WTC11 (cell line): ENCODE data around the gene RPL36. TPM values are rescaled to one million over a fixed set of nuclear protein-coding genes. Genes with fewer than 3 reads are reported as not detected.

Experiments
- ATAC-seq: fragments of 200-7000 bp; cut with Tn5 transposase; 2 replicates; pipeline ENCODE4 v1.10.0; 2021; ENCODE audit warnings: mild to moderate bottlenecking, moderate library complexity
- CTCF ChIA-PET: fragments of 300-600 bp; sonication (Branson Sonifier 250); formaldehyde crosslinking; loops from one replicate; lab custom pipeline; 2021; ENCODE audit warnings: antibody characterized with exemption; lab: Charles Lee
- POLR2A ChIA-PET: fragments of 350-600 bp; sonication (Branson Sonifier 250); formaldehyde crosslinking; loops from one replicate; lab custom pipeline; 2021; ENCODE audit warnings: antibody characterized with exemption; lab: Charles Lee
- DNase-seq: peaks from one replicate; pipeline ENCODE4 v3.0.0; 2021; ENCODE audit warnings: low spot score
- H3K27ac Mint-ChIP-seq: 2 replicates; pipeline ENCODE4 v1.8.0; 2021; ENCODE audit warnings: mixed read lengths
- H3K27me3 Mint-ChIP-seq: 2 replicates; pipeline ENCODE4 v1.8.0; 2021; ENCODE audit warnings: low read depth, mild to moderate bottlenecking, moderate library complexity, mixed read lengths
- H3K36me3 Mint-ChIP-seq: 2 replicates; pipeline ENCODE4 v1.8.0; 2021; ENCODE audit warnings: mixed read lengths
- H3K4me1 Mint-ChIP-seq: 2 replicates; pipeline ENCODE4 v1.8.0; 2022; ENCODE audit warnings: mixed read lengths
- H3K4me3 Mint-ChIP-seq: 2 replicates; pipeline ENCODE4 v1.8.0; 2021; ENCODE audit warnings: mild to moderate bottlenecking, moderate library complexity, mixed read lengths
- H3K9me3 Mint-ChIP-seq: 2 replicates; pipeline ENCODE4 v1.8.0; 2021; ENCODE audit warnings: mixed read lengths
- AFF4 ChIP-seq: sonication (generic); formaldehyde crosslinking; IDR thresholded peaks from 2 replicates; pipeline ENCODE4 v1.8.1; 2023; ENCODE audit warnings: mild to moderate bottlenecking, missing genetic modification reagents, borderline replicate concordance
- CBFB ChIP-seq: sonication (generic); formaldehyde crosslinking; IDR thresholded peaks from 2 replicates; pipeline ENCODE4 v1.8.1; 2022; ENCODE audit warnings: mild to moderate bottlenecking, low read depth, missing genetic modification reagents
- CREM ChIP-seq: sonication (generic); formaldehyde crosslinking; IDR thresholded peaks from 2 replicates; pipeline ENCODE4 v1.8.1; 2022; ENCODE audit warnings: mild to moderate bottlenecking, missing genetic modification reagents, moderate library complexity
- ELF4 ChIP-seq: sonication (generic); formaldehyde crosslinking; IDR thresholded peaks from 2 replicates; pipeline ENCODE4 v1.8.1; 2022; ENCODE audit warnings: low read depth, mild to moderate bottlenecking, moderate library complexity, missing genetic modification reagents
- ETV6 ChIP-seq: sonication (generic); formaldehyde crosslinking; IDR thresholded peaks from 2 replicates; pipeline ENCODE4 v1.8.1; 2022; ENCODE audit warnings: mild to moderate bottlenecking, missing genetic modification reagents
- FOXJ3 ChIP-seq: sonication (generic); formaldehyde crosslinking; IDR thresholded peaks from 2 replicates; pipeline ENCODE4 v1.9.0; 2021; ENCODE audit warnings: missing genetic modification reagents, mild to moderate bottlenecking, borderline replicate concordance
- FOXK1 ChIP-seq: sonication (generic); formaldehyde crosslinking; IDR thresholded peaks from 2 replicates; pipeline ENCODE4 v1.8.0; 2022; ENCODE audit warnings: mild to moderate bottlenecking, moderate library complexity, missing genetic modification reagents
- JAZF1 ChIP-seq: fragments of 250-450 bp; sonication (Bioruptor Pico); IDR thresholded peaks from 2 replicates; pipeline ENCODE4 v1.9.0; 2021; ENCODE audit warnings: moderate library complexity, mild to moderate bottlenecking, inconsistent platforms
- JUN ChIP-seq: sonication (generic); formaldehyde crosslinking; IDR thresholded peaks from 2 replicates; pipeline ENCODE4 v1.8.0; 2023; ENCODE audit warnings: mild to moderate bottlenecking, missing genetic modification reagents
- KAT7 ChIP-seq: sonication (generic); formaldehyde crosslinking; IDR thresholded peaks from 2 replicates; pipeline ENCODE4 v1.8.1; 2023; ENCODE audit warnings: missing genetic modification reagents, mild to moderate bottlenecking, borderline replicate concordance
- MXD4 ChIP-seq: fragments of 250-450 bp; sonication (Bioruptor Pico); IDR thresholded peaks from 2 replicates; pipeline ENCODE4 v1.8.0; 2021; ENCODE audit warnings: mild to moderate bottlenecking, moderate library complexity, borderline replicate concordance
- MYBL2 ChIP-seq: sonication (generic); formaldehyde crosslinking; IDR thresholded peaks from 2 replicates; pipeline ENCODE4 v1.8.1; 2023; ENCODE audit warnings: mild to moderate bottlenecking, moderate library complexity, missing genetic modification reagents
- NFYB ChIP-seq: sonication (generic); formaldehyde crosslinking; conservative IDR thresholded peaks from 2 replicates; pipeline ENCODE4 v1.8.0; 2022; ENCODE audit warnings: low read depth, missing genetic modification reagents
- TEAD1 ChIP-seq: sonication (generic); formaldehyde crosslinking; IDR thresholded peaks from 2 replicates; pipeline ENCODE4 v1.8.0; 2022; ENCODE audit warnings: mild to moderate bottlenecking, missing genetic modification reagents
- TEAD4 ChIP-seq: sonication (generic); formaldehyde crosslinking; IDR thresholded peaks from 2 replicates; pipeline ENCODE4 v1.8.0; 2022; ENCODE audit warnings: mild to moderate bottlenecking, missing genetic modification reagents
- ZNF138 ChIP-seq: sonication (generic); formaldehyde crosslinking; conservative IDR thresholded peaks from 2 replicates; pipeline ENCODE4 v1.8.1; 2022; ENCODE audit warnings: mild to moderate bottlenecking, moderate library complexity, missing genetic modification reagents
- ZNF232 ChIP-seq: sonication (generic); formaldehyde crosslinking; IDR thresholded peaks from 2 replicates; pipeline ENCODE4 v1.8.0; 2022; ENCODE audit warnings: mild to moderate bottlenecking, missing genetic modification reagents
- ZNF281 ChIP-seq: sonication (generic); formaldehyde crosslinking; IDR thresholded peaks from 2 replicates; pipeline ENCODE4 v1.8.0; 2023; ENCODE audit warnings: mild to moderate bottlenecking, missing genetic modification reagents
- total RNA-seq: library from RNA; stranded (reverse); gene quantifications from 3 replicates; pipeline ENCODE4 v1.2.3, GENCODE V29; 2021
- TF ChIP-seq, protein P1 (sequence below): sonication (generic); formaldehyde crosslinking; IDR thresholded peaks from 2 replicates; pipeline ENCODE4 v1.8.1; 2023; ENCODE audit warnings: mild to moderate bottlenecking, missing genetic modification reagents, moderate library complexity
- TF ChIP-seq, protein P2 (sequence below): sonication (generic); formaldehyde crosslinking; IDR thresholded peaks from 2 replicates; pipeline ENCODE4 v1.8.0; 2022; ENCODE audit warnings: mild to moderate bottlenecking, missing genetic modification reagents
- TF ChIP-seq, protein P3 (sequence below): fragments of 250-450 bp; sonication (Bioruptor Pico); IDR thresholded peaks from 2 replicates; pipeline ENCODE4 v1.9.0; 2021; ENCODE audit warnings: mild to moderate bottlenecking
- TF ChIP-seq, protein P4 (sequence below): sonication (generic); formaldehyde crosslinking; IDR thresholded peaks from 2 replicates; pipeline ENCODE4 v1.8.1; 2022; ENCODE audit warnings: mild to moderate bottlenecking, missing genetic modification reagents, moderate library complexity, borderline replicate concordance

The RPL36 gene
- total RNA-seq, 1 experiment from 2014 or later: 1,080 TPM

DNA sequence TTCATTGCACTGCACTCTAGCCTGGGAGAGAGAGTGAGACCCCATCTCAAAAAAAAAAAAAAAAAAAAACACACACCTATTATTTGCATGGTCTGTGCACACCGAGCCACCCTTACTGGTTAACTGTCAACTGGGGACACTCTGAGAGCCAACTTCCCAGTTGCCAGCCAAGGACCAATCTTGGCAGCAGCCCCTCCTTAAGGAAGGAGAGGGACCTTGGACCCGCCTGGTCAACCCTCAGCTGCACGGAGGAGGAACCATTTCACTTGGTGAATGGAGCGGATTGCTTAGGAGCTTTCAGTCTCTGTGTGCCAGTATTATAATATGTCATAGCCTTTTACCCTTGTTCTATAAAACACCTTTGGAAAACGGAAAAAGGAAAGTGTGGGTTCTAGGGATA, 34.7 kb upstream of the RPL36 start:
- no peaks in the 10 kb centered on the region for H3K9me3 Mint-ChIP-seq
- DNase-seq: no peak
- H3K4me1 Mint-ChIP-seq: no peaks in the 10 kb centered on the region
- POLR2A ChIA-PET: no interaction called here
- peaks cover 70% of the 10 kb centered on the region for H3K36me3 Mint-ChIP-seq
- H3K27ac Mint-ChIP-seq: no peak overlapping the region
- TF ChIP-seq, protein P1, sequence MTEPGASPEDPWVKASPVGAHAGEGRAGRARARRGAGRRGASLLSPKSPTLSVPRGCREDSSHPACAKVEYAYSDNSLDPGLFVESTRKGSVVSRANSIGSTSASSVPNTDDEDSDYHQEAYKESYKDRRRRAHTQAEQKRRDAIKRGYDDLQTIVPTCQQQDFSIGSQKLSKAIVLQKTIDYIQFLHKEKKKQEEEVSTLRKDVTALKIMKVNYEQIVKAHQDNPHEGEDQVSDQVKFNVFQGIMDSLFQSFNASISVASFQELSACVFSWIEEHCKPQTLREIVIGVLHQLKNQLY (CRISPR knock-in tag): no peak
- TF ChIP-seq FOXK1 (CRISPR knock-in tag): no peak
- TF ChIP-seq ETV6 (CRISPR knock-in tag): no peak
- H3K27me3 Mint-ChIP-seq: no peaks in the 10 kb centered on the region
- ATAC-seq: no peak
- H3K4me3 Mint-ChIP-seq: no peak overlapping the region
- CTCF ChIA-PET: no interaction called here

DNA sequence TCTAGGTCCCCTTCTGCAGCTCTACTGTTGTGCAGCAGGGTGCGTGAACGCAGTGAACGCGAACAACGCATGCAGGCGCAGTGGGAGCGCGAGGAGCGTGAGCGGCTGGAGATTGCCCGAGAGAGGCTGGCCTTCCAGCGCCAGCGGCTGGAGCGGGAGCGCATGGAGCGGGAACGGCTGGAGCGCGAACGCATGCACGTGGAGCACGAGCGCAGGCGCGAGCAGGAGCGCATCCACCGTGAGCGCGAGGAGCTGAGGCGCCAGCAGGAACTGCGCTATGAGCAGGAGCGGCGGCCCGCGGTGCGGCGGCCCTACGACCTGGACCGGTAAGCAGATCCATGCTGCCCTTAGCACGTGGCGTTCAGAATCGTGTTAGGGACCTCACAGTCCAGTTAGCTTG, 28.6 kb upstream of the RPL36 start:
- H3K27ac Mint-ChIP-seq: 0 out of 2 replicates have a peak overlapping the region, but pooled peaks have one; percentile 24
- DNase-seq (no peak), ATAC-seq (no peak)
- peaks cover 3% of the 10 kb centered on the region; the same call in 1 of the 2 replicates for H3K4me1 Mint-ChIP-seq
- H3K36me3 Mint-ChIP-seq: peaks cover 68% of the 10 kb centered on the region
- ChIA-PET POLR2A (no interaction called here), CTCF (no interaction called here)
- no peaks in the 10 kb centered on the region for H3K27me3 Mint-ChIP-seq
- TF ChIP-seq ZNF232 (CRISPR knock-in tag) (no peak), ELF4 (CRISPR knock-in tag) (no peak), MXD4 (CRISPR knock-in tag) (no peak), JUN (CRISPR knock-in tag) (no peak), AFF4 (CRISPR knock-in tag) (no peak), MYBL2 (no peak), JAZF1 (CRISPR knock-in tag) (no peak)
- TF ChIP-seq, protein P2, sequence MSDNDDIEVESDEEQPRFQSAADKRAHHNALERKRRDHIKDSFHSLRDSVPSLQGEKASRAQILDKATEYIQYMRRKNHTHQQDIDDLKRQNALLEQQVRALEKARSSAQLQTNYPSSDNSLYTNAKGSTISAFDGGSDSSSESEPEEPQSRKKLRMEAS (CRISPR knock-in tag): no peak
- TF ChIP-seq, protein P3, sequence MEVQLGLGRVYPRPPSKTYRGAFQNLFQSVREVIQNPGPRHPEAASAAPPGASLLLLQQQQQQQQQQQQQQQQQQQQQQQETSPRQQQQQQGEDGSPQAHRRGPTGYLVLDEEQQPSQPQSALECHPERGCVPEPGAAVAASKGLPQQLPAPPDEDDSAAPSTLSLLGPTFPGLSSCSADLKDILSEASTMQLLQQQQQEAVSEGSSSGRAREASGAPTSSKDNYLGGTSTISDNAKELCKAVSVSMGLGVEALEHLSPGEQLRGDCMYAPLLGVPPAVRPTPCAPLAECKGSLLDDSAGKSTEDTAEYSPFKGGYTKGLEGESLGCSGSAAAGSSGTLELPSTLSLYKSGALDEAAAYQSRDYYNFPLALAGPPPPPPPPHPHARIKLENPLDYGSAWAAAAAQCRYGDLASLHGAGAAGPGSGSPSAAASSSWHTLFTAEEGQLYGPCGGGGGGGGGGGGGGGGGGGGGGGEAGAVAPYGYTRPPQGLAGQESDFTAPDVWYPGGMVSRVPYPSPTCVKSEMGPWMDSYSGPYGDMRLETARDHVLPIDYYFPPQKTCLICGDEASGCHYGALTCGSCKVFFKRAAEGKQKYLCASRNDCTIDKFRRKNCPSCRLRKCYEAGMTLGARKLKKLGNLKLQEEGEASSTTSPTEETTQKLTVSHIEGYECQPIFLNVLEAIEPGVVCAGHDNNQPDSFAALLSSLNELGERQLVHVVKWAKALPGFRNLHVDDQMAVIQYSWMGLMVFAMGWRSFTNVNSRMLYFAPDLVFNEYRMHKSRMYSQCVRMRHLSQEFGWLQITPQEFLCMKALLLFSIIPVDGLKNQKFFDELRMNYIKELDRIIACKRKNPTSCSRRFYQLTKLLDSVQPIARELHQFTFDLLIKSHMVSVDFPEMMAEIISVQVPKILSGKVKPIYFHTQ (CRISPR knock-in tag): no peak
- TF ChIP-seq, protein P4, sequence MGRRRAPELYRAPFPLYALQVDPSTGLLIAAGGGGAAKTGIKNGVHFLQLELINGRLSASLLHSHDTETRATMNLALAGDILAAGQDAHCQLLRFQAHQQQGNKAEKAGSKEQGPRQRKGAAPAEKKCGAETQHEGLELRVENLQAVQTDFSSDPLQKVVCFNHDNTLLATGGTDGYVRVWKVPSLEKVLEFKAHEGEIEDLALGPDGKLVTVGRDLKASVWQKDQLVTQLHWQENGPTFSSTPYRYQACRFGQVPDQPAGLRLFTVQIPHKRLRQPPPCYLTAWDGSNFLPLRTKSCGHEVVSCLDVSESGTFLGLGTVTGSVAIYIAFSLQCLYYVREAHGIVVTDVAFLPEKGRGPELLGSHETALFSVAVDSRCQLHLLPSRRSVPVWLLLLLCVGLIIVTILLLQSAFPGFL: no peak
- H3K4me3 Mint-ChIP-seq: no peak overlapping the region
- H3K9me3 Mint-ChIP-seq: no peaks in the 10 kb centered on the region

DNA sequence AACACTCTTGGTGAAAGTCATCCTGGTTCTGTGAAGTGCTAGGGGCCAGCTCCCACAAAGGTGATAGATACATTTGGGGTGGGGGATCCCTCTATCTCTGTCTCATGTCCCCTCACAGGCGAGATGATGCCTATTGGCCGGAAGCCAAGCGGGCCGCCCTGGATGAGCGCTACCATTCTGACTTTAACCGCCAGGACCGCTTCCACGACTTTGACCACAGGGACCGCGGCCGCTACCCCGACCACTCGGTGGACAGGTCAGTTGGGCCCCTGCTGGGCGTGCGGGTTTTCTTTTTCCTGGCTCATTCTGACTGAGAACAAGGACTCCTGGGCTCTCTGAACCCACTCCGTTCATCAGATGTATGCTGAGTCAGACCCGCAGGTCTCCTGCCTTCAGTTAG, 26.2 kb upstream of the RPL36 start:
- CTCF ChIA-PET: no interaction called here
- TF ChIP-seq KAT7 (CRISPR knock-in tag) (no peak), ZNF138 (CRISPR knock-in tag) (no peak), ZNF281 (no peak), TEAD1 (CRISPR knock-in tag) (no peak), TEAD4 (no peak), ZNF232 (CRISPR knock-in tag) (no peak), MXD4 (CRISPR knock-in tag) (no peak), MYBL2 (no peak), NFYB (CRISPR knock-in tag) (no peak), CBFB (CRISPR knock-in tag) (no peak), CREM (CRISPR knock-in tag) (no peak), FOXJ3 (no peak)

More for the DNA sequence above, 26.2 kb upstream of the RPL36 start:
- Mint-ChIP-seq H3K27me3 (no peaks in the 10 kb centered on the region), H3K27ac (no peak overlapping the region), H3K9me3 (no peaks in the 10 kb centered on the region), H3K4me1 (peaks cover 11% of the 10 kb centered on the region), H3K4me3 (no peak overlapping the region), H3K36me3 (peaks cover 71% of the 10 kb centered on the region)
- ATAC-seq: no peak
- POLR2A ChIA-PET: no interaction called here
- no peak for DNase-seq
